Stimulated activated CD8-positive, alpha-beta memory T cell treated with anti-CD3 and anti-CD28 coated beads, Interleukin-2, amount 100 ng/mL, for 48 hours (primary cell): ENCODE results near the gene AUH.
"Not testable (repeated sequence)": the region's sequence is repeated elsewhere in the genome, so short reads cannot be mapped to it uniquely, and the experiment has no call there.

ENCODE experiments used
- DNase-seq, 2 donors: peaks; one replicate each; pipeline ENCODE4 v3.0.0-alpha.2; 2020; ENCODE audit warnings: low read depth in 2 of 2

Gene AUH

DNA sequence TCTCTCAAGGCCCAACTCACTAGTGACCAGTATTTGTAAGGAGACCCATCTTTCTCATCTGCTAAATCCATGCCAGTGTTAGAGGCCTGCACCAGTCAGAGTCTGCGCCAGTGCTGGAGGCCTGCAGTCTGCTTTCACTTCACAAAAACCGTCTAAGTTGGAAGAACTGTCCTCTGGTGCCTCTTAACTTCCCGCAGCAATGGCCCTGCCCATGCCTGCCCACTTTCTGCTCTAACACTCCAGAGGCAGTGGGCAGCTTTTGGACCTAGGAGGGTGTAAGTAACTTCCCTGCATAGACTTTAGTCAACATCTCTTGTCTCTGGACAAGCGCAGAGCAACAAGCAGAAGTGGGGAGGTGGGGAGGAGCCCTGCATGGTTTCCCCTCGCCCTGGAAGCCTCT is 152.9 kb downstream of the AUH start:
- no peak for DNase-seq

DNA sequence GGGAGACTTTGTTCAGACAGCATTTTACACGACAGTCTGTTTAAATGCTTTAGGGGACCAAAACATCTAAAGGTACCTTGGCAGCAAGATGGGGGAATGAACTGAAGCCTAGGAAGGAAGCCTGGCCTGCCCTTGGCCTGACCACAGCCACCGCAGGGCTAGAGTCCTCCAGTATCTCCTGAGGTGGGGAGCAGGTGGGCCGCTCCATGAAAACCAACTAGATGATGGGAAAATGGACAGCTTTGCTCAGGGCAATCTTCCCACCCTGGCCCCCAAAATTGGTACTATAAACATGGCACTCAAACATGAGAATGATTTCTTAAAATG is 153.3 kb downstream of the AUH start:
- DNase-seq = no peak

DNA sequence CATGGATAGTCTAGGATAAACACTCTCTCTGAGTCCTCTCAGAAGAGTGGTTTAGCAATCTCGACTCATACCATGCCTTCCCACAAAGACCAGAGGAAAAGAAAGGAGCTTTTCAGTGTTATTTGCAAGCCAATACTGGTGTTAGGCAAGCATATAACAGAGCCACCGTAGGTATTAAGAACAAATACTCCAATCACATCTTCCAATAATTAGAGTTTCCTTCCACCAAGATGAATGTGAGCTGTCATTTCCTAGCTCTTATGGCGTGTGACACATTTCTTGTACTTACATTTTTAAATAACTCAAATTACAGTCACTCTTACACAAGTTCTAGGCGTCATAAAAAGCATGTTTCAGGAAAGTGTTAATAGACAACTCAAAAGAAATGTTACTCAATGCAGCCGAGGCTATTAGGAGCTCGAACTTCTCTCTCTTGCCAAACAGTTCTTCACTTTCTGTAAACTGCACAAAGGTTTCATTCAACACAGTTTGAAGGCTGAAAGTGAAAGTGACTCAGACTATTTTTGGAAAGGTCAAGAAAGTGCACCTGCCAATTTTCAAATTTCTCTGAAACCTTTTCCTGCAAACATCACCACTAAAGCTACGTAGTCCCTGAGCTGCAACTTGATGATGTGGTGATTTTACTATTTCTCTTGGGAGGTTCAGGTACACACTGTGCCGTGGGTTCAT is 153.8 kb downstream of the AUH start:
- DNase-seq = no peak

DNA sequence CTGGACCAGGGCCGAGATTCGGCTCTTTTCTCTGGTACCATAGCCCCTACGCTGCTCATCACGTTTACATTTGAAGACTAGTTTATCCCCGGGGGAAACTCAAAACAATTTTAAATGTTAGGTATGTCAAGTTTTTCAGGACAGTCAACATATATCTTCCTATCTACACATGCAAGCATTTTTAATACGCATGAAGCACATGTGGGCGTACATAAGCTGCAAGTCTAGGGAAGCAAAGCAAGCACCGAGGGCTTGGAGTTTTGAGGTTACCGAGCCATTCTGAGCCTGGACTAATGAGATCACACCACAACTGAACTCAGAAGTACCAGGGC is 154.4 kb downstream of the AUH start:
- no peak for DNase-seq

DNA sequence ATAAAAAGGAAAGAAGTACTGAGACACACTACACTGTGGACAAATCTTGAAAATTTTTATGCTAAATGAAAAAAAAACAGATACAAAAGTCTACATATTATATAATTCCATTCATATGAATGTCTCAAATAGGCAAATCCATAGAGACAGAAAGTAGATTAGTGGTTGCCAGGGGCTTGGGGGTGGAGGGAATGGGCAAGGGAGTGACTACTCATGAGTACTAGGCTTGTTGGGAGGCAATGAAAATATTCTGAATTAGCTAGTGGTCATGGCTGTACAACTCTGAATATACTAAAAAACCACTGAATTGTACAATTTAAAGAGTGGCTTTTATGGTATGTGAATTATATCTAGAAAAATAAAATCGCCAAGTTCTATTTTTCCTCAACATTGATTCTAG is 154.9 kb downstream of the AUH start:
- DNase-seq = no peak

DNA sequence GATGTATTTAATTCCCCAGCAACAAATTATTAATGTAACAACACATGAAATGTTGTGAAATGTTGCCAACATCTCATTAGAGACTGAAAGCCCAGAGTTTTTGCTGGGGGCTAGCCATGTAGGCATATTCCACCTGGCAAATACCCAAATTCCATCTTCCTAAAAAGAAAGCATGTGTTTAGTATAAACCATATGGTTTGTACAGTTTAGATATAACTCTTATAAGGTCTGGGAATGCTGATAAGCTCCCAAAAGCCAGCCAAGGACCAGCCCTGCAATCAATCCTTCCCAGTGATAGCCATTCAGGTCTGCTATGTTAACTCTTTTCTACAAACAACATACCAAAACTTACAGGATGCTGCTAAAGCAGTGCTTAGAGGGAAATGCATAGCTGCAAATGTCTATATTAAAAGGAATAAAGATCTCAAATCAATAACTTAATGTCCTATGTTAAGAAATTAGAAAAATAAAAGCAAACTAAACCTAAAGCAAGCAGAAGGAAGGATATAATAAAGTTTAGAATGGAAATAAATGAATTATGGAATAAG is 158.9 kb downstream of the AUH start:
- no peak for DNase-seq

DNA sequence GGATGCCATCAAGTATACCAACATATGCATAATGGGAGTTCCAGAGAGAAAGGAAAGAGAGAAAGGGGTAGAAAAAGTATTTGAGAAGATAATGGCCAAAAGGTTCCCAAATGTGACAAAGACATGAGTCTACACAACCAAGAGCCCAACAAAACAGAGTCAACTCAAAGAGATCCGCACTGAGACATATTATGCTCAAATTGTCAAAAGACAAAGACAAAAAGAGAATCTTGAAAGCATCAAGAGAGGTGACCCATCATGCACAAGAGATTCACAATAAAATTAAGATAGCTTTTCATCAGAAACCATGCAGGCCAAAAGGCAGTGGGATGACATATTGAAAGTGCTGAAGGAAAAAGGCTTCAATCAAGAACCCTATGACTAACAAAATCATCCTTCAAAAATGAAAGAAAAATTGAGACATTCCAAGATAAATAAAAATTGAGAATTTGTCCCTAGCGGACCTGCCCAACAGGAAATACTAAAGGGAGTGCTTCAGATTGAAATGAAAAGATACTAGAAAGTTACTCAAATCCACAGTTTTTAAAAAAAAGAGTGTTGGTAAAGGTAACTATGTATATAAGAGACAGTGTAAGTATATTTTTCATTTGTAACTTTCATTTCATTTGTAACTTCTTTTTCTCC is 160.9 kb downstream of the AUH start:
- no peak for DNase-seq

DNA sequence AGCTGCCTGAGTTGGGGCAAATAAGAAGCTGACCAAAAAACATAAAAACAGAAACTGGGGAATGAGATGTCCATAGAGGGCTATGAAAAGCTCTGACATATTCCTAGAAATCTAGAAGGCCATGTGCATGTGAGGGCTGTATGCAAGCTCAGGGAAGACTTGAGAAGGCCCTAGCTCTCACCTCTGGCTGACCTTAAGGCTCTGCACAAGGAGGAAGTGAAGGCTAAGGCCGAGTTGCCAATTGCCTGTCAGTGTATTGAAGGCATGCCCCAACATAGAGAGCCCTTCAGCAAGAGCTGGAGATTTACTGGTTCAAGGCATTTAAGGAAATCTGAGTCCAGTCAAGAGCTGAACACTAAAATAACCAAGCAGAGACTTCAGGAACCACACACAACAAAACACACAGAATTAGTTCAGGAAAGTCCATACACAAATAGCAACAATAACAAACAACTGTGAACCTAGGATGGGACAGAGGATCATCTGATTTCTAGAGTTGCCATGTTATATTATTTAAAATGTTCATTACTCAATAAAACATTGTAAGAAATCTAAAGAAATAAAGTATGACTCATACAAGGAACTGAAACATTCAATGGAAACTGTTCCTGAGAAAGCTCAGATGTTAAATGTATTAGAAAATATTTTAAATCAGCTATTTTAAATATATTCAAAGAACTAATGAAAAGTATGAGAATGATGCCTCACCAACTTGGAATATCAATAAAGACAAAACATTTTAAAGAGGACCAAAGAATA is 161.8 kb downstream of the AUH start:
- DNase-seq = no peak

DNA sequence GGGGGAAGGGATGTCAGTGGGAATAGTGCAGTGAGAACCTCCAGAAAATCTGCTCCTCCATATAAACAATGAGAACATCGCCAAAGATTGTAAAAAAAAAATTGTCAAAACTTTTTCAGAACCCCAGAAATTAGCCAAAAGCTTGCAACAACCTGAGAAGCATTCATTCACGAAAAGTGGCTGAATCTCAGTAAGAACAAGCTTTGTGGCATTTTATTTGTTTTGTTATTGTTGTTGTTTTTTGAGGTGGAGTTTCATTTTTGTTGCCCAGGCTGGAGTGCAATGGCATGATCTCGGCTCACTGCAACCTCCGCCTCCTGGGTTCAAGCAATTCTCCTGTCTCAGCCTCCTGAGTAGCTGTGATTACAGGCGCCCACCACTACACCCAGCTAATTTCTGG is 162.8 kb downstream of the AUH start:
- DNase-seq = not testable (repeated sequence)

DNA sequence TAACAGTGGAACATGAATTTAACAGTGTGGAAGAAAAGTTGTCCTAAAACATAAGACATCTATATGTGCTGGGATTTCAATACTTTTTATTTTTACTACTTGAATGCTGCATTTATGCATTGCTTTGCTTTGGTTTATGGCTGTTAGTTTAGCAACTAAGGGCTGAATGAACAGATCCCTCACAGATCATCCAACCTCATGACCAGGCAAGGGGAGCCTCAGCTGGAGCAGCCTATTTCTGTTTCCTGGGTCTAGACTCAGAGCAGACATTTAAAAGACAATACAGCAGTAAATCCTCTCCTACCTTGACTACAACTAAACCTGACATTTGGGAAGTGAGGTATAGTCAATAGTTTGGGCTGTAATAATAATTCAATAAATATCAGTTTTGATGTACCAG is 163.3 kb downstream of the AUH start:
- no peak for DNase-seq

DNA sequence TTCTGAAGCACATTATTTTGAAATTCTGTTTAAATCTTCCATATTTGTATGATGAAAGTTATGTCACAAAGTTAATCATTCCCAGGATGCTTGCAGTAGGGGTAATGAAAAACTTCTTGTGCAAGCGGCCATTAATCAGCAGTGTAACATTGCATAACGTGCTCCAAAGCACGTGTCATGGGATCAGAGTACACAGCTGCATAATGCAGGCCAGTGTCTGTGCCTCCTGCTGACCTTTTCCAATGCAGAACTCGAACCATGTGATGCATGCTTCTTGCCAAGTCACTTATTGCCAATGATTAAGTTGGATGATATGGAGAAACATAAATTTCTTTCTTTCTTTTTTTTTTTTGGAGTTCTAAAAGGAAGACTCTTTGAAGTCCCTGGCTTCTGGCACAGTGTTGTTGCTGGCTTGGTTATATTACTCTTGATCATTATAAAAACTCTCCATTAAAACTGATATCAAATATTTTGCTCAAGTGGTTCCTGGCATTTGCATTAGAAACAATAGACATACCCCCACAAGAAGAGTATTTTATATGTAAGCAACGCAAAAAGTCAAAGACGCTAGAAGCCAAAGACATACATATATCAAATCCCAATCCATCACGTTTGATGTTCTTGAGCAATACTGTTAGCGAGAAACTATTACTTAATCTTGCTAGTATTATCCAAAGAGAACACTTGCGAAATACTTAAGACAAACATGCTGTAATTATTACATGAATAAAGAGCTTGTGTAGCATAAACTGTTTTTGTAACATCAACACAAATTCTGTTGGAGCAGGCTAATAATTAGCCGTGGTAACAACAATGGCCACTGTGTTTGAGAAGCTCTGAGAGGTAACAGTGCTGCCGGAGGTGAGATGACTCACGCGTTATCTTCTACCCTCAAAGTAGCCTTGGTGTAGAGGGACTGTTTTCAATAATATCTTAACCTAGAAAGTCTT is 164.2 kb downstream of the AUH start:
- DNase-seq = no peak

DNA sequence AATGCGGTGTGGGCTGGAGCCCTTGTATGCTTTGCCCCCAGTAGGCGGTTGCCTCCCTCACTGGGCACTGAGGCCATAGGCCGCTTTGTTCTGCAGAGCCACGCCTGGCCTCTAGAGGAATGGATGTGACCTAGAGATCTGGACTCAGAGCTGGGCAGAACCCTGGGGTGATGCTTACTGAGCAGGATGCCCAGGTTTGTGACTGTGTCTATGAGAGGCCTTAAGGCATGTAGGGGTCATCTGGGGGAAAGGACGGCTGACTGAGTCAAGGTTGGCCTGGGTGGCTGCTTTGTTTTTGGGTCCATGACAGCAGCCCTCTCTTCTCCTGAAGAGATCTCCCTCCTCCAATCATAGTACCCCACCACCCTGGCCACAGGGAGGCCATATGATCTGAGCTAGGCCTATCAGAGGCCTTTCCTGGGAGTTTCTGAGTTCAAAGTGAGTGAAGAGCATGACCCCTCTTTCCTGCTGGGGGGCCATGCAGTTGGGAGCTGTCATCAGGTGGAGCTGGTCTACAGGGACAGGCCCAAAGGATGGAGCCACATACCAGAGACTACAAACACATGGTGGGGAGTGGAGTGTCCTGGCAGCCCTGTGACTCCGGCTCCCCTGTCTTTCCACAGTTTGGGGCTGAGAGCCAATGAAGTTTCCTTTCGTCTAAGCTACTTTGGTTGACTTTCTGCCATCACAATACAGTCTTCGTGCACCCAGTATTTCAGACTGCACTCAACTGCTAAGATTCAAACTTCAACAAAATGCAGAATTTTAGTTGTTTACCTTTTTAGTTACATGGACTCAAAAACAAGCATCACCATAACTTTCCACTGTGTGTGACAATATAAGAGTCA is 165.4 kb downstream of the AUH start:
- DNase-seq = no peak

DNA sequence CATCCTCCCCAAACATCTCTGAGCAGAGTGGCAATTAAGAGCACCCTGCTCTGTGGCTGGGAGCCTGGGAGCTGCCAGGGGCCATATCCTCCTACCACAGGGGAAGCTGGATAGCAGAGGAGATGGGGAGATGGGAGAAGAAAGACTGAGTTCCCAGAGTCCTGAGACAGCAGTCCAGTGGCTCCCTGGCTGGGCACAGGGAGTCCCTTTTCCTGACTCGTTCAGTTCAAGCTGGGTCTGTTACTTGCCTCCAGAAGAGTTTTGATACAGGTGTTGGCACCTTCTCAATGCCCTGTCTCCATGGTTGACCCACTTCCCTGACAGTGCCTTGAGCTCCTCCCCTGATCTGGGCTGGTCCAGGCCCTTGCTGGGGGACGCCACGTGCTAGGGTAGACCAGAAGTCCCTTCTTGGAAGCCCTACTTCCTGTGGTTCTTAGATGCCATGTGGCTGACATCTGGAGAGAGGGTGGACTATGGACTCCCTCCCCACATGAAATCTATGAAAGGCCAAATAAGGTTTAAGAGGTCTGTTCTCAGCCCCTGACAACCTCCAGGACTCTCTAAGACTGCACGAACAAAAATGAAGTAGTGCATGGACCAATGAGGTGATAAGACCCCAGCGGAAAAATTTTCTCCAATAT is 166.2 kb downstream of the AUH start:
- no peak for DNase-seq

DNA sequence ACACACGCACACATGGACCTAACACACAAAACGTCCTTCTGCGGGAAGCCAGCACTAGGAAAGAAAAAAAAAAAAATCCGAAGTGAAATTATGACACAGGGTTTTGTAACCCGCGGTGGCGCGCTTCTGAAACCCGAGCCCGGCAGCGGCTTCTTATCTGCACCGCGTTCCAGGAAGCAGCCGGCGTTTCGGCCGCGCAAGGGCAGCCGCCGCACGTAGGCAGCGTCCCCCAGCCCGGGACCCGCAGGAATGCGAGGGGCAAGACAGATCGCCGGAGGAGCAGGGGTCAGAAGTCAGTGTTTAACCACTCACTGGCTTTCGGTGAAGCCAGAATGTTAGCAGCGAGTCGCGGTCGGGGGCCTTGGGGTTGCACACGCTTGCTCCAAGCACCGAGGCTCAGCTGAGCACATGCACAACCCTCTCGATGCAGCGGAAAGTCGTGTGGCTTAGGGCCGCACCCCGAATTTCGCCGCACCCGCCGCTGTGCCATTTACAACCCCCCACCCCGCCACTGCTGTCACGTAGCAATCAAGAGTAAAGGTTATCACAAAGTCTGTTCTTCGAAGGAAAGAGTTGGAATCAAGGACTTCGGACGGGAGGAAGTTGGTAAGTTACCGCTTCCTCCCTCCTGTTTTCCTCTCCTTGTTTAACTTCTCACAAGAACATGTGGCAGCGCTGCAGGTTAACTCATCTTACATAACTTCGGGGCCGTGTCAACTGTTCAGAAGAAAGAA is 167.9 kb downstream of the AUH start:
- DNase-seq = peak; percentile 90 to 91

DNA sequence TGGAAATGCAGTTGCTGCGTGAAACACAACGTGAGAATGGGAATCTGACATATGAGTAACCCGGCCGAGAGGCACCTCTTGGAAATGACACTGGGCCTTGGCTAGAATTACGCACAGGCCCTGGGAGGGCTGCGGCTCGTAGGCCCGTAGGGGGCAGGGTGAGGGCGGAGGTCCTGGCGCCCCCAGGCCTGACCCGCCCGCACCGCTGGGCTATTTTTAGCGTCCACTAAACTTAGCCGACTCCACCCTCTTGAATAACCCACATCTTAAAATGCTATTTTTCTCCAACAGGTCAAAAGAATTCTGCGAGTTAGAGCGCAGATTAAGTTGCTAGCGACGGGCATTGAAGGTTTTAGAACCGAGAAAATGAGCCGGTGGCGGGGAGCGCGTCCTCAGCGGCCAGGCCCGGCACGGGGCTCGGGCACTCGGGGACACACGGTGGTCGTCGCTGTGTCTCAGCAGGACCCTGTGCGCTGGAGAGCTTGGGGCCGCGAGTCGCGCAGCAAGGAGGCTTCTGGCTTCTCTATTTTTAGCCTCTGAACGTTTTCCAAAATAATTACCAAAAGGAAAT is 168.5 kb downstream of the AUH start:
- peak; percentile 71 to 76 for DNase-seq

DNA sequence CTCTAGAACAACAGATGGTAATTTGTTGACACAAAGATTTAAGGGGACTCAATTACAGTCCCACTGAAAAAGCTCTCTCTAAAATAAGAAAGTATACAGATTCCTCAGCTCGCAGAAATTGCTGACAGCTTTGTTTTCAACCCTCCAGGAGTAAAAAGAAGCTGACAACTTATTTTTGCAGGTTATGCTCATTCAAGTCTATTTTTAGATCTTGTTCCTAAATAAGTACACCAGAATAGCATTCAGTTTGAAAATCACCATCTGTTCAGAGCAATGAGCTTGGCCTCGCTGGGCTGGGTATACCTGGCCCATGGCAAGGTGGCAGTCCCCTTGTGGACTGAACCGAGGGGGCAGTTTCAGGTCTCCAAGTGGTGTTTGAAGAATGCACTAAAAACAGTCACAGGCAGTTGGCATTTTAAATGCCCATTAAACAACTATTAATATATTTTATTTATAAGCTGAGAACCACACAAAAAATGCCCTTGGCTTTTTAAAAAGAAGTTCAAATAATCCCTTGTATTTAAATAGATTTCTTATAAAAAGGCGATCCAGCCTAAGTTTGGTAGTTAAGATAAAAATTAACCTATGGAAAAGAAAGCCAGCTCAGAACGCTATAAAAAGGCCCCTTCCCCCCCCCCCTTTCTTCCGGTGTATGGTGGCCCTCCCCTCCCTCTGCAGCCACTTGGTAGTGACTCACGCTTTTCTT is 169.2 kb downstream of the AUH start:
- DNase-seq = no peak

DNA sequence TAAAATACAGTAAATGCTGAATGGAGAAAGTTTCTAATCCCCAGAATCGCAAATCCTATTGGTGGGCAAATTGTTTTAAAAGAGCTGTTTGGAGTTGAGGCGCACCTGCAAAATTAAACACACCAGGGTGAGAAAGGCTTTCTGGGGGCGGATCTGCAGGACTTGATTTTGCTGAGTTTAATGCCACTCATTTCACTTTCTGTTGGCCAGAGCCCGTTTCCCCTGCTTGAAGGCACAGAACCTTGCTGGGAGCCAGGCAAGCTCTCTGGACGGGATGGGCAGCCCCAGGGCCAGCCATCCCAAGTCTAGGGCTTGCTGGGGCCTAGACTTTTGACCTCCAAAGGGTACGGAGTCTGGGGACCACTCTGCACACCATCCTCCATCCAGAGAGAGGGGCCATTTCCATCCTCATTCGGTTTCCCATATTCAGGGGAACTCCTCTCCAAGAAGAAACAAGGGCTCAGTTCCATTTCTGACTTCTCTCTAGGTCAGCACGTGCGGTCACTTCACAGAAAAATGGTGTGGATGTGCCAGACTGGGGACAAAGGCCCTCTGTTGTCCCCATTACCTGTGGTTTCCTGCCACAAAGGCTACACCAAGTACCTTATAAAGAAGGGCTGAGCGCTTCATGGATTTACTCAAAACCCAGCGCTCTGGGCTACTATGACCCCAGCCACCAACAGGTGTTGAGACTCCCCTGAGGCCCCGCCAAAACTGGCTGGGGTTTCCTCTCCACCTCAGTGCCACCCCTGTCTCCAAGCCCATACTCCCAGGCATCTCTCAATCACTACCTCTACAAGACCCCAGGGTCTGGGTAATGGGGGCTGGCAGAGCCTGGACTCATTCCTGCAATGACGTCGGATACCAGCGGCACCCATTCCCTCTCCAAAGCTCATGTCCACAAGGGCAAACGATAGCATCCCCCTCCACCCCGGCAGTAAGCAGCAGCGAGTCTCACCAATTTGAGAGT is 170.0 kb downstream of the AUH start:
- DNase-seq = no peak

DNA sequence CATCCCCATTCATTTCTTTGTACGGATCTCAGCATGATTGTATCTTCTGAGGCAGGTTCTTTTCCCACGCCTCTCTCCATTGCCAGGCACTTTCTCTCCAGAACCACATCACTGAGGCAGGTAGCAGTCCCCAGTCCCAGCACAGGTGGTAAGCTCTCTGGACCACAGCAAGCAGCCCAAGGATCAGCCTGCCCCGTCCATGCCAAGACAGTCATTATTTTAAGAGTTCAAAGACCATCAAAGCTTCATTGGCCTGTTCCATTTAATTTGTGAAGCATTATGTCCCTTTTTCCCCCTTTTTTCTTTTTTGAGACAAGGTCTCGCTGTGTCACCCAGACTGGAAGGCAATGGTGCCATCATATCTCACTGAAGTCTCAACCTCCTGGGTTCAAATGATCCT is 171.7 kb downstream of the AUH start:
- no peak for DNase-seq
